Midbrain (tissue), 1 donor: ENCODE results near the gene GNAZ.
"Not testable (repeated sequence)": the region's sequence is repeated elsewhere in the genome, so short reads cannot be mapped to it uniquely, and the experiment has no call there.

ENCODE experiments used
- DNase-seq: peaks from one replicate; lab custom pipeline; 2025; lab: John Stamatoyannopoulos, UW

The GNAZ gene

DNA sequence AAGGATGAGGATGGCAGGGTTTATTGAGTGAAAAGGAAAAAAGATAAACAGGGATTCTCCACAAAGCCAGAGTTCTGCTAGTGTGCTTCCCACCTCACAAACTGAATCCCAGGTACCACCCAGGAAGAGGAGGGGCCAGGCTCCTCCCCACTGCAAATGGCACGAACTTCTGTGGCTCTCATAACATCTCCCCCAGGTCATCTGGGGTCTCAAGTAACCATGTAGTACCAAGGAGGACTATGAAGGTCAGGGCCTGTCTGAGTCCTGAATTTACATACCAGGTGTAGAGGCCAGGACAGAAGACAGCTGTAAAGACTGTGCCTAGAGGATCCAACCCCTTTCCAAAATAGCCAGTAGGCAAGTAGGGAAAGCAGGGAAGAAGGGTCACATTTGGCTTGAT, 25.7 kb upstream of the GNAZ start:
- DNase-seq = no peak

DNA sequence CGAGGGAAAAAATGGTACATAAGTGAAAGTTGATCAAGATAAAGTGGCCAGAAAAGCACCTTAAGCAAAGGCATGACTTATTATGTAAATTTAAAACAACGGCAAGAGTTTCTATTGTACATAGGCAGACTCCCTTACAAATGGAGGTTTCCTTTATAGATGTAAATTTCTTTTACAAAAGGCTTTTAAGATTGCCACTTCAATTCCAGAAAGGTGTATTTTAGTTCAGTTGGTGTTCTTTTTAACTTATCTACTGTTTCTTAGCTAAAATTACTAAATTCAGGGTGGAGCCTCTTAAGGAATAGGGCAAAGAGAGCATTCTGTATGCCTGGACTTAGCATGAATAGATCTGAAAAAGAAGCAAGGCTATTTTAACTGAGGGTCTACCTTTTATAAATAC, 24.9 kb upstream of the GNAZ start:
- DNase-seq = no peak

DNA sequence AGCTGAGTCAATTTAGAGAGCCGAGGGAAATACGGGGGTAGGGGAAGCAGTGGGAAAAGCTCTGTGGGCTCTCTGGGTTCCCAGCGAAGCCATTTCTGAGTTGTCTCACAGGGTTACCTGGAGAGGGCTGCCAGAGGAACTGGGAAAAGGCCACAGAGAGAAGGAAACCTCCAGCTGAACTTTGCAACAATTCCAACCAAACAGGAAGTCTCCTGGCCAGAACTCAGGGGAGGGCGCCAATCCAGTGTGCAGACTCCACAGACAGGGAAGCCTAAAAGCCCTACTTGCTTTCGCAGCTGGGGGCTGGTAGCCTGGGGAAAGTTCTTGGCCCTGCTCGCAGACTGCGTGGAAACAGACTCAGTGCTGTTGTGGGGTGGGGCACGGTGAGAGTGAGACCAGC, 23.1 kb upstream of the GNAZ start:
- DNase-seq = no peak

DNA sequence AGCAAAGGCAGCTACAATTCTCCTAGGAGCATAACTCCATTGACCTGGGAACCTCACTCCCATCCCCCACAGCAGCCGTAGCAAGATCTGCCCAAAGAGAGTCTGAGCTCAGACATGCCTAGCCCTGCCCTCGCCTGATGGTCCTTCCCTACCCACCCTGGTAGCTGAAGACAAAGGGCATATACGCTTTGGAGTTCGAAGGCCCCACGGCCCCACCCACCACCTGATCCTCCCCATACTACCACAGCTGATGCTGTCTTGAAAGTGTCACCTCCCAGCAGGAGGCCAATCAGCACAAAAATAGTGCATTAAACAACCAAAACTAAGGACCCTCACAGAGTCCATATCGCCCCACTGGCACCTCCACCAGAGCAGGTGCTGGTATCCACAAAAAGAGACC, 22.6 kb upstream of the GNAZ start:
- no peak for DNase-seq

DNA sequence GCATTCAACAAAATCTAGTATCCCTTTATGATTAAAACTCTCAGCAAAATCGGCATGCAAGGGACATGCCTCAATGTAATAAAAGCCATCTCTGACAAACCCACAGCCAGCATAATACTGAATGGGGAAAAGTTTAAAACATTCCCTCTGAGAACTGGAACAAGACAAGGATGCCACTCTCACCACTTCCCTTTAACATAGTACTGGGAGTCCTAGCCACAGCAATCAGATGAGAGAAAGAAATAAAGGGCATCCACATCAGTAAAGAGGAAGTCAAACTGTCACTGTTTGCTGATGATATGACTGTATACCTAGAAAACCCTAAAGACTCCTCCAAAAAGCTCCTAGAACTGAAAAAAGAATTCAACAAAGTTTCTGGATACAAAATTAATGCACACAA, 19.8 kb upstream of the GNAZ start:
- not testable (repeated sequence) for DNase-seq

DNA sequence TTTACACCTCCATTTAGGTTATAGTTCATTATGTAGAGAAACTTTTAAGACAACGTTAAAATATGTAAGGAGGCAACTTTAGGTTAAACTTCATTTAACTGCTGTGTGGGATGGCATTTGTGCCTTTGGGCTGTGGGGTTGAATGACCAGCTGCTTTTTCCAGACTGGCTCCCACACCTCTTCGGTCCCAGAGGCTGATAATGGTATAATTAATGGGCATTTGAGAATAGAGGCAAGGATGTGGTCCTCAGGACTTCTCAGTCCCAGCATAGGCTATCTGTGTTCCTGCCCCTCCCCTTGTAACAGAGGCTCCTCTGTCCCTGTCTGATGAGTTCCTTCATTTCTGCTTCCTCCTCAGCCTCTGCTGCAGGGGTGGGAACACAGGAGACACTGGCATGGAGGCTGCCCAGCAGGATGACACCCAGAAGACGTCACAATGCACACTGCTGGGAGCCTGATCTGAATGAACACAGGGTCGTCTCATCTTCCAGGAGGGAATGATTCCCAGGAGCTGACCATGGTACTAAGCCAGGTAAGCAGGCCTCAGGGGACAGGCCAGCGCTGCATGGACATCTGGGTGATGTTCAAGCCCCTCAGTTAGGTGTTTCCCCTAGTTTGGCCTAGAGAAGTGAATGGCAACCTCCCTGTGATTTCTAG, 17.1 kb upstream of the GNAZ start:
- no peak for DNase-seq

DNA sequence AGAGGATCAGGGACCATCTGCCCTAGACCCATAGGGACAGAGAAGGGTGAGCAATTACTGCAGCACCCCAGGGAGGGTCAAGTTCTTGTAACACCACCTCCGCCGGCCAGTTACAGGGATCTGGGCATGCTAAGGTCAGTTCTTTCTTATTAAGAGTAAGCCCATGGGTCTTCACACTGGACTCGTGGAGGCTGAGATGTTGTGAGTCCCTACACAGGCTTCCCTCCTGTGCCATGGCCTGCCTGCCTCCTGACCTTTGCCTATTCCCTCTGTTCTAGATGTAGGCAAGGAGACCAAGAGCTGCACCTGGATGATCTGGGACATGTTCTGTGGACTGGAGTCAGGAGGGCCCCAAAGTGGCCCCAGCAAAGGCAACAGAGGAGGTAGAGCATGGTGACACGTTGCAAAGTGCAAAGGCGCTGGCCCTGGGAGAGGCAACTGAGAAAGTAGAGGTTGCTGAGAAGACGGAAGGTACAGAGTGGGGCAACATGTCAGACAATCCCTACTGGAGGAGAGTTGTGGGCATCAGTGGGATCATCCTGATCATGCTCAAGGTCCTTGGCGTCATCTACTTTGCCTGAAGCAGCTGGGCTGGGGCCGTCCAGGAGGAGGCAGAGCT, 16.3 kb upstream of the GNAZ start:
- no peak for DNase-seq

DNA sequence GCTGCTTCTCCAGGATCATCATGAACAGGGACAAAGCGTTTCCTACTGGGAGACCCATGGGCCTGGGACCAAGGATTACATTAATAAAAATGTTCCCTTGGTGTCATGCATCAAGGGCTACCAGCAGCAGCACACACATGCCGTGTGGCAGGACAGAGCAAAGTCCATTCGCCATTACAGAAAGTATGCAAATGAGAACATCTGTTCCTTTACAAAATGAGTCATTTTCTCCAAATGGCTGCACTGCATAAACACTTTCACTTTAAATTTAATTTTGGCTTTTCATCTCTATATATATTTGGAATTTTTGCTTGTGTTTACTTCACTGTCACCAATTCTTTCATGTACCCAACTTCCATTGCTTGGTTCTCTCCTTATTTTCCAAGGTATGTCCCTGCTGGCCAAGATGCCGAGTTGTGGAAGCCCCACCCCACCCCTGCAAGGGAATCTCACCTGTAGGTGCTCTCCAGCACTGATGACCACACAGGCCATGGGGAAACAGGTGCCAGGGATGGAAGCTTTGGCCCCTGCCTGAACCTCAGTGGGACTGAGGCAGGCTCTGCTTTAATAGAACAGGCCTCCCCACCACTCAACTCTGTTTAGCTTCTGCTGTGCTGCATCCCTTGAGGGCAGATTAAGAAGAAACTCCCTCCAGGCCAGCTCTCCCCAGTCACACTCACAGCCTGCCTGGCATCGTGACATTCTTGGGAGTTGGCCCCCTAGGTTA, 15.6 kb upstream of the GNAZ start:
- DNase-seq = no peak

DNA sequence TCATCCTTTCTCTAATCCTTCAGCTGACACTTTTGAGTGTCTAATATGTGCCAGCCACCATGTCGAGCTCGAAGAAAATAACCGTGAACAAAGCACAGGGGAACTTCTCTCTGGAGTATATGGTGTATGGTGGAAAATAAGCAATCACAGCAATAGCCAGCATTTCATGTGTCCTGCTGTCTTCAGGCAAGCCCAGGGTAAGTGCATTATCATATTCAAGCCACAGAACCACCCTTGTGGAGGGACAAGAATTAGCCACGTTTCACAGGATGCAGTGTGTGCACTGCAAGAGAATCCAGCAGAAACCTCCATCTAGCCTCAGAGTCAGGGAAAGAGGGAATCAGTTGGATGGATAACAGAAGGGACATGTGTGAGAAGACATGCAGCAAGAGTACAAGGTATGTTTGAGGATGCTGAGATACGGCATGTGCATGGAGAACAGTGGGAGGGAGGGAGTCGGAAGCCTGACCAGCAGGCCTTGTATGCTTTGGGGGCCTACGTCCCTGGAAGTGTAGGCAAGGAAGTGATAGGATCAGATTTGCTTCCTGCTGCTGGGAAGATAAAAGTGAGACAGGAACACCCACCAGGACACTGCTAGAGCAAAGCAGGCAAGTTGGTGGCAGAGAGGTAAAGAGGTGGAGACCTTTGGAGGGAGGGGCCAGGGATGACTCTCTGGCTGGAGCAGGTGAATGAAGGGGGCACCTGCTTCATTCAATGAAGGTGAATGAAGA, 14.7 kb upstream of the GNAZ start:
- DNase-seq = no peak

DNA sequence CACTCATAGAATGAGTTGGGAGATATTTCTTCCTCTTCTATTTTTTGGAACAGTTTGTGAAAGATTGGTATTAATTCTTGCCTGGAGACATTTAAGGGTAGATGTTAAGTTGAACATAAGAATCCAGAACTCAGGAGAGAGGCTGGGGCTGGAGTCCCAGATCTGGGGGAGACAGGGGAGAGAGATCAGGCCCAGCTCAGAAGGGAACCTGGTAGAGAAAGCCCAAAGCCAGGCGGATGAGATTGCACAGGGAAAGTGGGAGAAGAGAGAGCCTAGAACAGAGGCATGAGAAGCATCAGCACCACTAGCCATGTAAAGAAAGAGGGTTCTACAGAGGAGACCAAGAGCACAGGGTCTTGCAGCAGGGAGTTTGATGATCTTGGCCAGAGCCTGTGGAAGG, 13.0 kb upstream of the GNAZ start:
- DNase-seq = no peak

DNA sequence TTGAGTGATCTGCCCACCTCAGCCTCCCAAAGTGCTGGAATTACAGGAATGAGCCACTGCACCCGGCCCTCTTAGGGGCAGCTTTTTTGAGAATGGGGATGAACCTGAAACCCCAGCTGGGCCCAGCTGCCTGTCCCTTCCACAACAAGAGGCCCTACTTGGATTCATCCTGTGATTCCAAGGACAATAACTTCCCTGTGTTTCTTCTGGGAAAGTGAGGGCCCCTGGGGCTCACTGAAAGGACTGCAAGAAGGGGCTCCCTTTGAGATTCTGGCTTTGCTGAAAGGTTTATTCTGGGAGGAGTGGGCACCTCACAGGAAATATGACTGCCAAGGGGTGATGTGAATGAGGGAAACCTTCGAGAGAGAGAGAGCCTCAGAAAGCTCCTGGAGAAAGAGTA, 12.3 kb upstream of the GNAZ start:
- DNase-seq = no peak

DNA sequence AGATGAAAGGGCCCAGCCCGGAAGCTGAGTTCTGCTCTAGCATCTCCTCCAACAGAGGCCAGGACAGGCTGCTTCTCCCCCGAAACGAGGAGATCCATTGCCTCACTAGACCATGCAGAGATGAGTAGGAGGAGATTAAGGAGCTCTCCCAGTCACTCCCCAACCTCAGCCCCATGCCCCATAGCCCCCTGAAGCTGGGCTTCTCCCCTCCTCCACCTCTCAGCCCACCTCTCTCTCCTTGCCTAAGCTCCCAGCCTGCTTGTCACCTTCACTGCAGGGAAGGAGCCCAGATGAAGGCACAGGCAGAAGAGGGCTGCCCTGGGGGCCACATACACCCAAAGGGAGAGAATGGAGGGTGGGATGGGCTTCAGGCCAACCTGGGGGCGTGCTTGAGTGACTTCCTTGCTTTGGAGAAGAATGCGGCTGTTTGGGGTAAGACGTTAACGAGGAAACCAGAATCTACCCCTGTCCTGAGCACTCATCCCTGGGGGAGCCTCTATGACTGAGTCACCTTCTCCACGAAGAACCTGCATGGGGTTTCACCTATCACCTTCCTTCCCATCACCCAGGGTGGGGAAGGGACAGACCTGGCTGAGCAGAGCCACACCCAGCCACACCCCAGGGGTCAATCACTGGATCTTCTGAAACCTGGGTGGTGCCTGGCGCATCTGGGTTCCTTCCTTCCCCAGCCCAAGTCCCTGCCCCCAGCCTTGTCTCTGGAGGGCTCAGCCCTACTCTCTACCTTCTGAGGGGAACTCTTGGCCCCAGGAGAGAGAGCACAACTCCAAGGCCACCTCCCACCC, 11.6 kb upstream of the GNAZ start:
- DNase-seq = no peak

DNA sequence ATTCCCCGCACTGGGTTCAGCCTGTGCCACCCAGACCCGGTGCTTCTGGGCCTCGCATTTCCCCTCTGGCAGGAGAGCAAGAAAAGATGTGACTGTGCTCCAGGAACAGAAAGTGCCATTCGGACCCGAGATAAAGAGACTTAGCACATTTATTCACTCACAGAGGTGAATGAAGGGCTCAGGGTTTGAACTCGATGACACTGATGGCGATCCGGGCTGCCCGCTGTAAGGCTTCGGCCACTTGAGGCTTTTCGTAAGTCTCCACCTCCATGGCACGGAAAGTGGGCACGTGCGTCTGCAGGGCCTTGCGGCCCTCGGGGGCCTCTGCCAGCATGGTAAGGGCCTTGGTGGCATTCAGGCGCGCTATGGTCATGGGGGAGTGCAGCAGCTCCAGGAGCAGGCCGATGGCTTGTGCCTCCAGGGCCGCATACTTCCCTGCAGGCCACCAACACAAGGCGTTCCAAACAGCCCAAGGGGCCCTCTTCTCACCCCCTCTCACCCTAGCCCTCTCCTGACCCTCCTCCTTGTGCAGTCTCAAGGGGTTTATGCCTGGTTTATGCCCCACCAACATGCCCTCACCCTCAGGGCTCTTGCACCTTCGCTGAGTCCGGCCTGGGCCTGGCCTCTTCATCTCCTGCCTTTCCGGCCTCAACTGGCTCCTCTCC, 10.9 kb upstream of the GNAZ start:
- no peak for DNase-seq

DNA sequence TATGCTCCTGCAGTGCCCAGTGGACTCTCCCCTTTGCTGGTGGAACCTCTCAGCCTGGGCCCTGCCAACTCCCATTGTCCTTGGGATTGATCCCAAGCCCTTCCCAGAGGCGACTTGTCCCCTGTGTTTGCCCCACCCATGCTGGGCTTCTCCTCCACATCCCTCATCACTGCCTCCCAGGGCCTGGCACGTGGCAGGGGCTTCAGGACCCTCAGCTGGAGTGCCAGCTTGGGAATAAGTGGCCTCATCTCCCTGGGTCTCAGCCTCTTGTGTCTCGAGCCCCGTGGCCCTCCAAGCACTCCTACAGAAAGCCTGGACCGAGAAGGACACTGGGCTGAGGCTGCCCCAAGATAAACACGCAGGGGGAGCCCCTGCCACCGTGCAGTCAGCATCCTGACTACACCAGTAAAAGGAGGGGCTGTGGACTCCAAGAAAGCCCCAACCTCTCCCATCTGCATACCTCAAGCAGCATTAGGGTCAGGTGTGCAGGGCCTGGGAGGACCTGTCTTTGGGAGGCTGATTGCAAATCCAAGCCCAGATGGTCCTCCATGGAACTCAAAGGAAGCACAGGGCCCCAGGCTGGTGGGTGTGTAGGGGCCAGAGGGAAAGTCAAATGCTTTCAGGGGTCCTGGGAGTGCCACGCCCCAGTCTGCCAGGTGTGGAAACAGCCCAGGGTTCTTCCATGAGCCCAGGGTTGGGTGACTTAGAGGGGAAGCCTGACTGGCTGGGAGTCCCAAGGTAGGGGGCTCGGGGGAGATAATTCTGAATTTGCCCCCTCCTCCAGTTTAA, 9.5 kb upstream of the GNAZ start:
- DNase-seq = no peak

DNA sequence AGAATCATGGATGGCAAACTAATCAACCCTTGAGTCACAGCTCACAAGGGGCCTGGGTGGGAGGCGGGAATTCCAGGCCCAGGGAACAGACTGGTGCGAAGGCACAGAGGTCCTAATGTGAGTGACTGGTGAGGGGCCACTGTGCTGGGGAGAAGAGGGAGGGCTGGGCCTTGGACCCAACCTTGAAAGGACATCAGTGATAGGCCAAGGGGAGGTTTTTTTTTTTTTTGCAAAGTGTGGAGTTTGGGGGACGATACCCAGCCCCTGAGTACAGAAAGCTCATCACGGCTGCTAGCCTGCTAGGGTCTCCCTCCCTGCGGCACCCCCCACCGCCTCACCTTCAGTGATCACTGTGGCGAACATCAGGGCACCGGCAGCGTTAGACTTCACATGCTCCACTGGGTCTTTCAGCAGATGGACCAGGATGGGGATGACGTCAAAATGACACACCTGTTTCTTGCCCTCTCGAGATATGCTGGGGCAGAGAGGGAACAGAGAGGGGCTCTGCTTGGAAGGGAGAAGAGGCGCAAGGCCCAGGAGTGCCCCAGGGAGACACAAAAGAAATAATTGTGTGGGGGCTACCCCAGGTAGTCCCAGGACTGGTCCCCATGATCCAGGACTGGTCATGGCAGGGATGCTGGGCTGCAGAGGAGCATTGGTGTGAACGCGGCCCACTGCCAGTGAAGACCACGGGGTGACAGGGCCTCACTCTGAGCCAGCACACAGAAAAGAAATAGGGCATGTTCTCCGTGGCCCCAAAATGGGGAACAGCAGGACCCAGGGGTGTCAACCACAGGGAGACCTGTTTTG, 8.6 kb upstream of the GNAZ start:
- DNase-seq = no peak

DNA sequence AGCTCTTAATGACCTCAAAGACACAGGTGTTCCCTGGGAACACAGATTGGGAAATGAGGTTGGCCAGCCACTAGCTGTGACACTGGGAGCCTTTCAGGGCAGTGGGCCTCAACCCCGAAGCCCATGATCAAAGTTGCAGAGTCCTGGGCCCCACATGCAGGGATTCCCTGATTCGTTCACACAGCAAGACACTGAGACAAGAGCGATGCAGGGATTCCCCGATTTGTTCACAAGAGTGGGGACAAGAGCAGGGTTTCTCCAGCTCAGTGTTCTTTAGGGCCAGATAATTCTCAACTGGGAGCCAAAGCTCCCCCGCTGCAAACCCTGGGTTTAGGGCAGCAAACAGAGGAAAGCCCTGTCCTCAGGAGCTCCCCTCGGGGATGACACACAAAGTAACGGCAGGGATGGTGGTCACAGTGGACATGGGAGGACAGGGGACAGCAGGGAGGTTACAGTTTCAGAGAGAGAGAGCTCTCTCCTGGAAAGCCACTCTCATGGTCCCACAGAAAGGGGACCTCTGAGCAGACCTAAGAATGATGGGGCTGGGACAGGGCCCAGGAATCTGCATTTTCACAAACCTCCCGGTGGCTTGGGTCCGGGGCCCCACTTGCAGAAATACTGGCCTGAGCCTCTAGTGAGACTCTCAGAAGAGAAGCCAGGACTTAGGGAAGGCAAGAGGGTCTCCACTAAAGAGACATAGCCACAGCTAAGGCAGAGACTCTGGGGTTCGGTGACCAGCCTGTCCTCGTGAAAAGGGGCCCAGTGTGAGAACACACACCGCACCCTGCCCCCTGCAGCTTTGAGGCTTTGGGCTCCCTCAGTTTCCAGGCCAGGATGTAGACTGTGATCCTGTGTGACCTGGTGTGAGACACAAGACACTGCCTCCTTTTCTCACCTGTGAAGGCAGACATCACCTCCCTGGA, 7.4 kb upstream of the GNAZ start:
- no peak for DNase-seq

DNA sequence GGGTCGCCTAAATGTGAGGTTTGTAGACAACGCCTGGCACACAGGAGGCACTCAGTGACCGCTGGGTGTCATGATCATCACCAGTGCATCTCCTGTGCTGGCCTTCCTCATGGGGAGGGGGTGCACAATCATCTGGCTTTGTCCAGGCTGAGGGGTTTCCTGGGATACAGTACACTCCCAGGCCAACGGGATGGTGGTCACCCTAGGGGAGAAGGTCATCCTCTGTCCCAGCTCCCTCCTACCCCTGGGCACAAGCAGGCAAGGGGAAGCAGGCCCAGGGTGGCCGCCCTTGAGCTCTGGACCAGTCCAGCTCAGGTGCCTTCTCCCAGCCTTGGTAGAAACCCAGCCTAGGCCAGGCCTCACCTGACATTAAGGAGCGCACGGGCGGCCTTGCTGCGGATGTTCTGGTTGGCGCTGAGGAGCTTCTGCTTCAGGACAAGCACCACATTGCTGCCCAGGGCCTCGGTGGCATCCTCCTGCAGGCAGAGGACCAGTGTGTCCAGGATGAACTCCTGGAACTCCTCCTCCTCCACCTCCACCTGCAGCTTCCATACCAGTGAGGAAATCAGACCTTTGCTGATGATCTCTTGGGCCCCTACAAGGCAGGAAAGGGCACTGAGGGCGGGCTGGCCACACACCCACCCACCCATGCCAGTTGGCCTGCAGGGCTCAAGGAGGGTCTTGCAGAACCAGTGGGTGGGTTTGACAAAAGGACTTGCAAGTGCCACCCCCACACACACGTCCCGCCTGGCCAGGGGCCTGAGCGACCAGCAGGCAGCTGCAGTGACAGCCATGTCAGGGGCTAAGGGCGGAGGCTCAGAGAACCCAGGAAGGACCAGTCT, 6.6 kb upstream of the GNAZ start:
- no peak for DNase-seq
